GM21825 (cell line): Measurements from ENCODE around the gene UBALD2.
"Not testable (repeated sequence)": the region's sequence is repeated elsewhere in the genome, so short reads cannot be mapped to it uniquely, and the experiment has no call there.

Source experiments
- ATAC-seq: cut with Tn5 transposase; IDR thresholded peaks from one replicate; pipeline ENCODE4 v1.9.1; 2021; ENCODE audit warnings: mild to moderate bottlenecking, moderate library complexity; ENCODE audit not compliant: unreplicated experiment

UBALD2 gene

GRCh38 chr17:76265624-76266243, 586 bp downstream of the UBALD2 start:
- no peak for ATAC-seq

- no peak for ATAC-seq
Observed at GRCh38 chr17:76266244-76266938, 1.2 kb downstream of the UBALD2 start.

- no peak for ATAC-seq
Observed at GRCh38 chr17:76267051-76267576, 2.0 kb downstream of the UBALD2 start.

- not testable (repeated sequence) for ATAC-seq
Observed at GRCh38 chr17:76267581-76268001, 2.4 kb downstream of the UBALD2 start.

GRCh38 chr17:76268015-76268749, 3.0 kb downstream of the UBALD2 start:
- ATAC-seq, result no peak

GRCh38 chr17:76268991-76269981, 4.1 kb downstream of the UBALD2 start:
- no peak for ATAC-seq

- ATAC-seq, result no peak
Observed at GRCh38 chr17:76270127-76270592, 5.0 kb downstream of the UBALD2 start.

GRCh38 chr17:76270770-76271668, 5.9 kb downstream of the UBALD2 start:
- no peak for ATAC-seq

GRCh38 chr17:76271669-76272540, 6.8 kb downstream of the UBALD2 start:
- ATAC-seq, result peak; percentile 44

GRCh38 chr17:76272541-76273444, 7.6 kb downstream of the UBALD2 start:
- ATAC-seq, result peak; percentile 12

- ATAC-seq, result no peak
Observed at GRCh38 chr17:76273445-76274111, 8.4 kb downstream of the UBALD2 start.

- ATAC-seq, result no peak
Observed at GRCh38 chr17:76274112-76274956, 9.2 kb downstream of the UBALD2 start.

- no peak for ATAC-seq
Observed at GRCh38 chr17:76275382-76276068, 10.4 kb downstream of the UBALD2 start.

GRCh38 chr17:76276069-76276431, 10.9 kb downstream of the UBALD2 start:
- no peak for ATAC-seq
